Endodermal cell (in vitro differentiated cells): ENCODE data around the gene LRP1. TPM values are rescaled to one million over a fixed set of nuclear protein-coding genes. Genes with fewer than 3 reads are reported as not detected.

Experiments used
- DNase-seq: peaks from one replicate; pipeline ENCODE4 v3.0.0-alpha.2; 2017
- H3K27ac ChIP-seq: 2 replicates; pipeline ENCODE4 v1.5.1; 2013; ENCODE audit warnings: mild to moderate bottlenecking, low read depth, low read length, moderate library complexity
- H3K27me3 ChIP-seq: 2 replicates; pipeline ENCODE4 v1.6.1; 2013; ENCODE audit warnings: mild to moderate bottlenecking, low read length, moderate library complexity; ENCODE audit not compliant: insufficient read depth, control insufficient read depth, poor library complexity, severe bottlenecking
- H3K36me3 ChIP-seq: 2 replicates; pipeline ENCODE4 v1.7.0; 2013; ENCODE audit warnings: mild to moderate bottlenecking, low read length, moderate library complexity; ENCODE audit not compliant: control insufficient read depth, insufficient read depth
- H3K4me1 ChIP-seq: one replicate; pipeline ENCODE4 v1.7.0; 2013; ENCODE audit warnings: low read length; ENCODE audit not compliant: control insufficient read depth, insufficient read depth
- H3K4me3 ChIP-seq: 2 replicates; pipeline ENCODE4 v1.5.1; 2013; ENCODE audit warnings: mild to moderate bottlenecking, low read length, moderate library complexity
- H3K9ac ChIP-seq: 2 replicates; pipeline ENCODE4 v1.6.1; 2013; ENCODE audit warnings: mild to moderate bottlenecking, low read length, moderate library complexity; ENCODE audit not compliant: poor library complexity, severe bottlenecking; ENCODE audit errors: extremely low read depth
- H3K9me3 ChIP-seq: 2 replicates; pipeline ENCODE4 v1.6.1; 2013; ENCODE audit warnings: mild to moderate bottlenecking, low read length, moderate library complexity; ENCODE audit not compliant: control insufficient read depth
- H3K27ac Mint-ChIP-seq: 2 replicates; pipeline ENCODE4 v1.8.0; 2020; ENCODE audit warnings: mixed read lengths
- H3K27me3 Mint-ChIP-seq: 2 replicates; pipeline ENCODE4 v1.8.0; 2021; ENCODE audit warnings: mild to moderate bottlenecking, mixed read lengths; ENCODE audit not compliant: insufficient read depth
- H3K36me3 Mint-ChIP-seq: 2 replicates; pipeline ENCODE4 v1.8.0; 2020; ENCODE audit warnings: low read depth, mixed read lengths
- H3K4me1 Mint-ChIP-seq: 2 replicates; pipeline ENCODE4 v1.8.0; 2020; ENCODE audit warnings: mixed read lengths
- H3K4me3 Mint-ChIP-seq: 2 replicates; pipeline ENCODE4 v1.8.0; 2020; ENCODE audit warnings: mild to moderate bottlenecking, moderate library complexity, mixed read lengths
- H3K9me3 Mint-ChIP-seq: 2 replicates; pipeline ENCODE4 v1.8.0; 2020; ENCODE audit warnings: mild to moderate bottlenecking, mixed read lengths
- CTCF ChIP-seq: fragments of 200-600 bp; sonication (generic); conservative IDR thresholded peaks from 2 replicates; pipeline ENCODE4 v1.5.0; 2021; ENCODE audit warnings: antibody characterized with exemption, mild to moderate bottlenecking
- WGBS, 2 experiments: methylation state at CpG; one replicate each; pipeline versions ENCODE4 v1.1.5 to v1.1.7; 2013; ENCODE audit warnings: missing lambda C conversion rate in 2 of 2, mixed read lengths in 1 of 2; ENCODE audit not compliant: insufficient coverage in 1 of 2, insufficient read length in 1 of 2; 5-methylcytosine and 5-hydroxymethylcytosine counted together
- total RNA-seq, 2 donors: library from RNA; stranded (reverse); fragmentation: NEBNext Ultra II Directional in 1 of 2; extraction: Animal tissue kit (Norgen Biotek cat#: 25700) in 1 of 2; gene quantifications; 2 replicates in 1 of 2; 3 replicates in 1 of 2; pipeline ENCODE4 v1.2.1, GENCODE V29; 2021

The LRP1 gene
- total RNA-seq, 2 donors from 2014 or later: 74.5 to 87.7 TPM

GRCh38 chr12:57107456-57108155, 20.7 kb upstream of the LRP1 start:
- Mint-ChIP-seq H3K27me3 (no peaks in the 10 kb centered on the region), H3K36me3 (peaks cover 42% of the 10 kb centered on the region), H3K4me3 (no peak overlapping the region), H3K9me3 (no peaks in the 10 kb centered on the region), H3K4me1 (peaks cover 24% of the 10 kb centered on the region), H3K27ac (peak overlapping the region; percentile 24)
- H3K27me3 ChIP-seq: no peaks in the 10 kb centered on the region
- no peak for TF ChIP-seq CTCF
- no peak overlapping the region for H3K27ac ChIP-seq
- peaks cover under 1% of the 10 kb centered on the region for H3K4me1 ChIP-seq
- H3K4me3 ChIP-seq: no peak overlapping the region
- no peak for DNase-seq
- 94% methylated on average over 5 to 7 of the region's 7 CpGs for WGBS, 2 experiments
- no peak overlapping the region for H3K9ac ChIP-seq
- no peaks in the 10 kb centered on the region for H3K36me3 ChIP-seq
- H3K9me3 ChIP-seq: no peaks in the 10 kb centered on the region

GRCh38 chr12:57109207-57110103, 18.8 kb upstream of the LRP1 start:
- H3K4me3 ChIP-seq: peak overlapping the region; percentile 84
- no peaks in the 10 kb centered on the region for H3K36me3 ChIP-seq
- H3K9ac ChIP-seq: no peak overlapping the region
- no peaks in the 10 kb centered on the region for H3K4me1 ChIP-seq
- no peaks in the 10 kb centered on the region for H3K9me3 ChIP-seq
- peaks cover 4% of the 10 kb centered on the region for H3K27me3 Mint-ChIP-seq
- H3K36me3 Mint-ChIP-seq: peaks cover 34% of the 10 kb centered on the region
- DNase-seq: no peak
- peaks cover 24% of the 10 kb centered on the region for H3K4me1 Mint-ChIP-seq
- peak overlapping the region; percentile 82 for H3K4me3 Mint-ChIP-seq
- 81 to 90% methylated on average over 5 to 6 of the region's 7 CpGs for WGBS, 2 experiments
- no peak overlapping the region for H3K27ac ChIP-seq
- TF ChIP-seq CTCF: no peak
- H3K27ac Mint-ChIP-seq: peak overlapping the region; percentile 98
- no peaks in the 10 kb centered on the region for H3K27me3 ChIP-seq
- H3K9me3 Mint-ChIP-seq: no peaks in the 10 kb centered on the region

- H3K9me3 ChIP-seq: no peaks in the 10 kb centered on the region
- no peaks in the 10 kb centered on the region for H3K36me3 ChIP-seq
- H3K4me1 Mint-ChIP-seq: peaks cover 24% of the 10 kb centered on the region
- H3K9me3 Mint-ChIP-seq: no peaks in the 10 kb centered on the region
- peaks cover 4% of the 10 kb centered on the region for H3K27me3 Mint-ChIP-seq
- DNase-seq: peak; percentile 97
- no peaks in the 10 kb centered on the region for H3K4me1 ChIP-seq
- WGBS, 2 experiments: 2 to 10% methylated on average over 12 to 28 of the region's 28 CpGs
- H3K9ac ChIP-seq: peak overlapping the region; percentile 62
- TF ChIP-seq CTCF: peak; percentile 29
- peaks cover 27% of the 10 kb centered on the region for H3K36me3 Mint-ChIP-seq
- peak overlapping the region; percentile 98 for H3K27ac Mint-ChIP-seq
- H3K27me3 ChIP-seq: no peaks in the 10 kb centered on the region
- peak overlapping the region; percentile 84 for H3K4me3 ChIP-seq
- peak overlapping the region; percentile 82 for H3K4me3 Mint-ChIP-seq
- peak overlapping the region; percentile 89 for H3K27ac ChIP-seq
Observed at GRCh38 chr12:57110104-57111030, 17.9 kb upstream of the LRP1 start.
